Subcutaneous abdominal adipose tissue (tissue), 5 donors: Measurements from ENCODE around the gene NTM.

Experiments used
- H3K27ac ChIP-seq: one replicate; pipeline ENCODE4 v1.7.0; 2013; ENCODE audit warnings: low read depth, mild to moderate bottlenecking, inconsistent platforms, low read length, moderate library complexity
- H3K27me3 ChIP-seq, 5 donors: one replicate each; pipeline ENCODE4 v1.7.0; 2013; ENCODE audit warnings: low read length in 5 of 5, inconsistent platforms in 1 of 5; ENCODE audit not compliant: control insufficient read depth in 5 of 5, insufficient read depth in 4 of 5
- H3K36me3 ChIP-seq, 5 donors: one replicate each; pipeline ENCODE4 v1.7.0; 2013; ENCODE audit warnings: low read length in 5 of 5; ENCODE audit not compliant: control insufficient read depth in 5 of 5, insufficient read depth in 5 of 5
- H3K4me1 ChIP-seq, 5 donors: one replicate each; pipeline ENCODE4 v1.7.0; 2013; ENCODE audit warnings: low read length in 5 of 5, mild to moderate bottlenecking in 3 of 5, moderate library complexity in 1 of 5; ENCODE audit not compliant: control insufficient read depth in 5 of 5, insufficient read depth in 5 of 5
- H3K4me3 ChIP-seq, 5 donors: one replicate each; pipeline ENCODE4 v1.7.0; 2013; ENCODE audit warnings: low read length in 5 of 5, low read depth in 1 of 5
- H3K9ac ChIP-seq, 5 donors: one replicate each; pipeline ENCODE4 v1.7.0; 2013; ENCODE audit warnings: low read length in 5 of 5, mild to moderate bottlenecking in 4 of 5, moderate library complexity in 3 of 5
- H3K9me3 ChIP-seq, 5 donors: one replicate each; pipeline ENCODE4 v1.7.0; 2013; ENCODE audit warnings: low read length in 5 of 5; ENCODE audit not compliant: control insufficient read depth in 5 of 5
- donor health status: healthy.
- donor health status: healthy.
- donor health status: healthy.
- donor health status: healthy.
- donor health status: healthy.

NTM gene

DNA sequence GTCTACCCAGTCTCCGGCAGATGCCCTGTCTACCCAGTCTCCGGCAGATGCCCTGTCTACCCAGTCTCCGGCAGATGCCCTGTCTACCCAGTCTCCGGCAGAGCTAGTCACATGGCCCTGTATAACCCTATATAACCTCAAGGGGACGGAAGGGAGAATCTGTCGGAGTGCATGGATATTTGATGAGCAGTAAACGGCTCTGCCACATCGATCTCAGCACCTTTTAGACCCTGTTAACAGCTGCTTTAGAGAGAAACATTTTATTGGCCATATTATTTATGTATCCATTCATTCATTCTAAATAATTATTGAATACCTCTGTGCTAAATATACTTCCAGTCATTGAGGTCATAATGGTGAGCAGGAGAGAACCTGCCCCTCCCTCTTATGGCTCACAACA, 228.9 kb downstream of the NTM start:
- no peak overlapping the region for H3K27ac ChIP-seq
- H3K9ac ChIP-seq = no peak overlapping the region
- peaks cover 0 to 4% (median 0%) of the 10 kb centered on the region in 5 donors for H3K9me3 ChIP-seq
- no peaks in the 10 kb centered on the region for H3K27me3 ChIP-seq
- H3K36me3 ChIP-seq = no peaks in the 10 kb centered on the region
- peaks cover 0 to 12% (median 3%) of the 10 kb centered on the region in 5 donors for H3K4me1 ChIP-seq
- H3K4me3 ChIP-seq = no peak overlapping the region

DNA sequence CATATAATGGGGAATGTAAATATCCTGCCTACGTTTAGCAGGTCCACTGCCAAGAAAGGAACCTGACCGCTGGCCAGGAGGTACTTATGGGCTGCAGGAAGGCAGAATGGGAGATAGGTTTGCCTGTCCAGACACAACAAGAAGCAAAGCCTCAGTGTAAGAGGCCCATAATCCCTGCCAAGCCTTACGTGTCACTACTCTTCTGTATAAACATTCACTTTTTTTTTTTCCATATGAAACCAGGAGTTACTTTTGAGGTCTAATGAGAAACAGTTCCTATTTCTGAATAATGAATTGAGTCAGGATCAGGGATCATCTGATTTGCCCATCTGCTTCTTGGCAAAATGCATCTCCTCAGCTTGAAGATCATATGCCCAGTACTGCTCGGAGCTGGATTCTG, 230.2 kb downstream of the NTM start:
- H3K36me3 ChIP-seq = no peaks in the 10 kb centered on the region
- no peak overlapping the region for H3K27ac ChIP-seq
- H3K9ac ChIP-seq = no peak overlapping the region
- H3K4me1 ChIP-seq = peaks cover 0 to 12% (median 3%) of the 10 kb centered on the region in 5 donors
- H3K4me3 ChIP-seq = no peak overlapping the region
- H3K27me3 ChIP-seq = no peaks in the 10 kb centered on the region
- H3K9me3 ChIP-seq = peaks cover 0 to 4% (median 0%) of the 10 kb centered on the region in 5 donors

DNA sequence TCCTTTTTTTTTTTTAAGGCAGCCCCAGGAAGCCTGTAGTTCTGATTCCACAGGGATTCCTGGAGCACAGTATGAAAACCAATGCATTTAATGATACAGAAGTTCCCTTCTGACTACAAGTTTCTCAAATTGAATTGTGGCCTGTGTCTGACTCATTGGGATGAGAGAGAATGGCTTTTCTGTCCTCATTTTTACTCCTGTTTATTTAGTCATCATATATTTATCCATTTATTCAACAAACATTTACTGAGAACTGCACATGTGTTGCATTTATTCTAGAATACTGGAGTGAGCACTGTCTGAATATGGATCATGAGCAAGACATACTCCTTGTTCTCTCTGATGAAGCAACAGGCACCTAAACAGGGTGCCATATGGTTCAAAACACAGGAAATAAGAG, 231.2 kb downstream of the NTM start:
- Histone ChIP-seq H3K9me3 (peaks cover 0 to 4% (median 0%) of the 10 kb centered on the region in 5 donors), H3K9ac (no peak overlapping the region), H3K4me1 (peaks cover 0 to 12% (median 3%) of the 10 kb centered on the region in 5 donors), H3K4me3 (no peak overlapping the region), H3K27me3 (no peaks in the 10 kb centered on the region), H3K36me3 (no peaks in the 10 kb centered on the region), H3K27ac (no peak overlapping the region)

DNA sequence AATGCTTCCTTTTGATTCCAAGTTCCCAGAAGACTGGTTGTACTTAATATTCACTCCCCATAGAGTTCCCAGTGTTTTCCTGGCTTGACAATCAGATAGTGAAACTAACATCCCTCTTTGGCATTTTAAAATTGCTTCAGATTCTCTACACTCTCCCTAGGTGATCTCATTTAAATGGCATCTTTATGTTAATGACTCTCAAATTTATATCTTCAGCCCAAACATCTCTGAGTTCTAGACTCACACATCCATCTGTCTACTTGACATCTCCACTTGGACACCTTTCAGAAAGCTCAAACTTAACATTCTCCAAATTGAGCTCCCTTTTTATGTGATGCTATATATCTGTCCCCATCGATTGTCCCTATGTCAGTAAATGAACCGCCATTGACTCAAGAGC, 232.0 kb downstream of the NTM start:
- Histone ChIP-seq H3K36me3 (no peaks in the 10 kb centered on the region), H3K27ac (no peak overlapping the region), H3K27me3 (no peaks in the 10 kb centered on the region), H3K9me3 (peaks cover 0 to 4% (median 0%) of the 10 kb centered on the region in 5 donors), H3K9ac (no peak overlapping the region), H3K4me3 (no peak overlapping the region), H3K4me1 (peaks cover 0 to 10% (median 3%) of the 10 kb centered on the region in 5 donors)

DNA sequence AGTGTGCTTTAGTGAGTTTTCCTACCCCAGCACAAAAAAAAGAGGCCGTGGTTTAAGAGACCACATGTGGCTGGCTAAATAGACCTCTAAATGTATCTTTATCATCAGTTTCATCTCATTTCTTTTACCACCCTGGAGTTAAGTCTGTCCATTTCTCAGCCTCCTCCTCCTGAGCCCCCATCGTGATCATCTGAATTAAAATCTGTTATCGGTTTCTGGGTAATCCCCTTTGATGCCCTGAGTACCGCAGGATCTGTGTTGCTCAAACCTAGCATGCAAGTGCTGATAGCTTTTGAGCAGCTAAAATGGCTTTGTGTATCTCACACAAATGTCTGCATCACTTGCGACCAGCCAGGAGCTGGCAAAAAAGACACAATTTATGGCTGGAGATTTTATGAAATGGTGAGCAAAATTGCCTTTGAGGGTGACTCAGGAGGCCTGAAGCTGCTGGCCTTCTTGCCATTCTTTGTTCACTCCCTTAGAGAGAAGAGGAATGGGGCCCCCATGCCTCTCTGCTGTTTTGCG, 236.5 kb downstream of the NTM start:
- no peaks in the 10 kb centered on the region for H3K27me3 ChIP-seq
- no peak overlapping the region for H3K4me3 ChIP-seq
- no peaks in the 10 kb centered on the region for H3K36me3 ChIP-seq
- H3K4me1 ChIP-seq = no peaks in the 10 kb centered on the region
- no peak overlapping the region for H3K9ac ChIP-seq
- no peak overlapping the region for H3K27ac ChIP-seq
- H3K9me3 ChIP-seq = peaks cover 0 to 4% (median 0%) of the 10 kb centered on the region in 5 donors

DNA sequence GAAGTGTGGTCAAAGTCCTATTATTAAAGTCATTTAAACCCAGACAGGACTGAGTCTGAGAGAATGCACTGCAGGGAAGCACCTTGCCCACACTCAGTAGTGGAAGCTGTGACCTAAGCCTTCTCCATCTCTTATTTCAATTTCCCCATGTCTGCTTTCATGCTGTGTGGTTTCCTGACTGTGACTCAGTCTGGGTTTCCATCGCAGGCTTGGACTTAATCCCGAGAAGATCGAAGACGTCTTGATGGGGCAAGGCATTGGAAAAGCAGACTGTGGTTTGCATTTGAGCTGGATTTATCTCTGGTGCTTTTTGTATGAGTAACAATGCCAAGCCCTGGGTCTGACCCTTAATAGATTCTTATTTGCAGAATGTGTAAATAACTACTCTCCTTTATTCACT, 238.9 kb downstream of the NTM start:
- Histone ChIP-seq H3K9ac (no peak overlapping the region), H3K36me3 (no peaks in the 10 kb centered on the region), H3K4me1 (peaks cover 0 to 6% (median 6%) of the 10 kb centered on the region in 5 donors), H3K4me3 (no peak overlapping the region), H3K27ac (no peak overlapping the region), H3K27me3 (no peaks in the 10 kb centered on the region), H3K9me3 (no peaks in the 10 kb centered on the region)

DNA sequence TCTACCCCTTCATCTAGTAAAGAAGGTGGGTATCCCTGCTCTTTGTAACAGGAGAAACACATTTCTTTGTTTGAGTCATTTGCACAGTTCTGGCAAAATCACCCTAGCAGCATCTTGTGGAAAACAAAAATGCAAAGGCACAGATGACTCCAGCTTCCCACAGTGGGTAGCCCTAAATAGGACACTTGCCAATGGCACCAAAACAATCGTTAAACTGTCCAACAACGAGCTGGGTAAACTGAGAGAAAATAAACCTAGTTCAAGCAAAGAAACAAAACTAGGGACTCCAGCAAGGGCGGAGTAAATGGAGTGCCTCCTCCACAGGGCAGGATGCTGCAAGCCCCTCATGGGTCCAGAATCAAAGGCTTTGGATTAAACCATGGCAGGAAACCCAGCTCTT, 239.5 kb downstream of the NTM start:
- Histone ChIP-seq H3K27ac (no peak overlapping the region), H3K4me3 (no peak overlapping the region), H3K9ac (no peak overlapping the region), H3K4me1 (peaks cover 0 to 12% (median 9%) of the 10 kb centered on the region in 5 donors), H3K9me3 (no peaks in the 10 kb centered on the region), H3K27me3 (no peaks in the 10 kb centered on the region), H3K36me3 (no peaks in the 10 kb centered on the region)

DNA sequence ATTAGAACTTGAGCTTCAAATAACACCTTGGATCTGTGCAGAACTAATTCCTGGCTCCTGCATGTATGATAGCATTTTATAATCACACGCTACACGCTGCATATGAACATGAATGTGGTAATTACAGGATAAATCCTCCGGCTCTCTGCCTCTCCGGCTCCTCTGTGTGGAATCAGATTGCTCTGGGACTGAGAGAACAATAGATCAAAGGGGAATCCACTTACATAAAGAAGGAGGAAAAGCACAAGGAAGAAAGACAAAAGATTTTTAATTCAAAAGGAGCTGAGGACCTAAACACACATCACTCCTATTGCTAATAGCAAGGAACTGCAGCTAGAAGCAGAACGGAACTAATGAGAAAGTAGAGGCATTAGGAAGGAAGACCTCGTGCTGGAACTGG, 240.9 kb downstream of the NTM start:
- no peak overlapping the region for H3K9ac ChIP-seq
- H3K27ac ChIP-seq = no peak overlapping the region
- no peaks in the 10 kb centered on the region for H3K36me3 ChIP-seq

DNA sequence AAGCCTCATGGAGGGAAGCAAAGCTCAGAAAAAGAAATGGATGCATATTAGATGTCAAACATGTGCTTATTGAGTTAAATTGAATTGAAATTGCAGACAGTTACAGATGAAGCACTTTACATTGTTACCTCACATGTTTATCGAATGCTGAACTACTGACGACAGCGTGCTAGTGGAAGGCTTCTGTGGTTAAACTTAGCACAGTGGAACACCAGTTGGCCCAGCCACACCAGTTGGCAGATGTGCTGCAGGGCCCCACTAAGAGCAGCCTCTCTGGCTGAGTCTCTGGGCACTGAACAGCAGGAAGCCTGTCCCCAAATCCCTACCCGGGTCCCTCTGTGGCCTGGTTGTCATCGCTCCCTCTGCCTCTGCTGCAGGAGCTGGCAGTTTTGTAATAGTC, 242.1 kb downstream of the NTM start:
- H3K9ac ChIP-seq = no peak overlapping the region
- H3K4me1 ChIP-seq = peaks cover 0 to 14% (median 9%) of the 10 kb centered on the region in 5 donors
- H3K27me3 ChIP-seq = no peaks in the 10 kb centered on the region
- no peak overlapping the region for H3K27ac ChIP-seq
- no peak overlapping the region for H3K4me3 ChIP-seq
- H3K9me3 ChIP-seq = no peaks in the 10 kb centered on the region
- no peaks in the 10 kb centered on the region for H3K36me3 ChIP-seq

More for the DNA sequence above, 240.9 kb downstream of the NTM start:
- Histone ChIP-seq H3K9me3 (no peaks in the 10 kb centered on the region), H3K27me3 (no peaks in the 10 kb centered on the region), H3K4me1 (peaks cover 0 to 14% (median 9%) of the 10 kb centered on the region in 5 donors), H3K4me3 (no peak overlapping the region)

DNA sequence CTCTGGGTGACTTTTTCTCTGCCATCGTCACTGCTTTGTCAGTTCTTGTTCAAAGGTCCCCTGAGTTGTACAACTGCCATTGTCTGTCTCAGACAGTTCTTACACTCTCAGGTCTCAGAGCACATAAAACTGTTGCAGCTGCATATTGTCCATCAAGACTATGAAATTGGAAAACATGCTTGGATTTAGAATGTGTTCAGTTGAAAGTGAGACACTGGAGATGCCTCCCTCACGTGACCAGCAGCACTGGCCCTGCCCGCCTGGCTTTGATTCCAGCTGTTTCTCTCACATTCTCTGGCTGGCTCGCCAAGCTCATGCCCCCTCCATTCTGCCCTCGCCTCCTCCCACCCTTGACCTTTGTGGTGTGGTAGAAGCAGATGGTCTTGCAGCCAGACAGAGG, 244.2 kb downstream of the NTM start:
- no peak overlapping the region for H3K27ac ChIP-seq
- H3K4me1 ChIP-seq = peaks cover 0 to 19% (median 12%) of the 10 kb centered on the region in 5 donors
- no peaks in the 10 kb centered on the region for H3K27me3 ChIP-seq
- no peaks in the 10 kb centered on the region for H3K9me3 ChIP-seq
- no peak overlapping the region for H3K9ac ChIP-seq
- H3K36me3 ChIP-seq = no peaks in the 10 kb centered on the region
- no peak overlapping the region for H3K4me3 ChIP-seq
